OCI-LY7 (cell line): ENCODE data around the gene PKIB. TPM values are rescaled to one million over a fixed set of nuclear protein-coding genes. Genes with fewer than 3 reads are reported as not detected.

Source experiments
- BruUV-seq: library from RNA; stranded (reverse); fragments of 400-500 nt; replicated peaks from 2 replicates; lab custom pipeline; 2021; lab: Mats Ljungman, UMichigan
- CTCF ChIA-PET: fragments of 300-600 bp; sonication (Branson Sonifier 250); formaldehyde crosslinking; loops from one replicate; lab custom pipeline; 2022; ENCODE audit warnings: antibody characterized with exemption; ENCODE audit not compliant: unreplicated experiment; lab: Charles Lee
- POLR2A ChIA-PET: fragments of 300-600 bp; sonication (Branson Sonifier 250); formaldehyde crosslinking; loops from one replicate; lab custom pipeline; 2022; ENCODE audit warnings: antibody characterized with exemption; lab: Charles Lee
- DNase-seq: peaks from one replicate; pipeline ENCODE4 v3.0.0-alpha.2; 2015; ENCODE audit warnings: low spot score
- H2AFZ ChIP-seq: fragments of 200-600 bp; sonication (generic), shearing (Covaris generic); 2 replicates; pipeline ENCODE4 v1.6.1; 2014; ENCODE audit warnings: mild to moderate bottlenecking, antibody characterized with exemption, low read length, moderate library complexity
- H3K27ac ChIP-seq: fragments of 200-600 bp; sonication (generic); 2 replicates; pipeline ENCODE4 v1.5.1; 2014; ENCODE audit warnings: mixed run types, low read depth, mild to moderate bottlenecking, moderate library complexity, low read length, inconsistent platforms; ENCODE audit not compliant: poor library complexity, severe bottlenecking
- H3K36me3 ChIP-seq: fragments of 200-600 bp; sonication (generic); 2 replicates; pipeline ENCODE4 v1.6.1; 2014; ENCODE audit warnings: mild to moderate bottlenecking, antibody characterized with exemption, low read length, moderate library complexity, mixed read lengths; ENCODE audit not compliant: insufficient read depth
- H3K4me1 ChIP-seq: fragments of 200-600 bp; sonication (generic); 2 replicates; pipeline ENCODE4 v1.5.1; 2014; ENCODE audit warnings: mild to moderate bottlenecking, low read length; ENCODE audit not compliant: insufficient read depth, poor library complexity, severe bottlenecking
- H3K4me2 ChIP-seq: fragments of 200-600 bp; sonication (generic); 2 replicates; pipeline ENCODE4 v1.6.1; 2014; ENCODE audit warnings: mild to moderate bottlenecking, low read length
- H3K4me3 ChIP-seq: fragments of 200-600 bp; sonication (generic); 2 replicates; pipeline ENCODE4 v1.5.1; 2014; ENCODE audit warnings: mild to moderate bottlenecking, low read depth, low read length; ENCODE audit not compliant: poor library complexity, severe bottlenecking
- H3K79me2 ChIP-seq: fragments of 200-600 bp; sonication (generic); 2 replicates; pipeline ENCODE4 v1.6.1; 2016; ENCODE audit warnings: low read depth, mild to moderate bottlenecking, low read length, moderate library complexity, mixed read lengths; ENCODE audit not compliant: insufficient read depth
- H3K9me2 ChIP-seq: fragments of 200-600 bp; sonication (generic); 2 replicates; pipeline ENCODE4 v1.6.1; 2016; ENCODE audit warnings: mild to moderate bottlenecking, low read length, mixed read lengths; ENCODE audit not compliant: insufficient read depth
- H3K9me3 ChIP-seq: fragments of 200-600 bp; sonication (generic); 2 replicates; pipeline ENCODE4 v1.6.1; 2014; ENCODE audit warnings: mild to moderate bottlenecking, mixed run types, low read length, mixed read lengths
- H4K20me1 ChIP-seq: fragments of 200-600 bp; sonication (generic); 2 replicates; pipeline ENCODE4 v1.6.1; 2014; ENCODE audit warnings: mild to moderate bottlenecking, antibody characterized with exemption, low read length, moderate library complexity, mixed read lengths; ENCODE audit not compliant: insufficient read depth
- EZH2phosphoT487 ChIP-seq: fragments of 200-600 bp; sonication (generic); IDR thresholded peaks from 2 replicates; pipeline ENCODE4 v1.6.1; 2018; ENCODE audit warnings: low read depth, borderline replicate concordance, mild to moderate bottlenecking, mixed run types, antibody characterized with exemption, low read length, moderate library complexity, mixed read lengths
- intact Hi-C: fragments of 100-400 bp; cut with micrococcal nuclease; formaldehyde crosslinking; loops from one replicate; pipeline ENCODE4 v1.10.0; 2022; ENCODE audit not compliant: unreplicated experiment
- total RNA-seq, 2 experiments: library from RNA; depleted of rRNA in 1 of 2; stranded (reverse); fragments of >200 nt in 1 of 2; shearing (Covaris generic) in 1 of 2; gene quantifications; 2 replicates each; pipeline ENCODE4 v1.2.3, GENCODE V29; 2014 to 2022
- TF ChIP-seq, protein P1 (sequence below): fragments of 200-600 bp; sonication (generic); conservative IDR thresholded peaks from 2 replicates; pipeline ENCODE4 v1.5.1; 2014; ENCODE audit warnings: mild to moderate bottlenecking, antibody characterized with exemption, low read length, moderate library complexity, mixed read lengths

PKIB gene
- total RNA-seq, 2 experiments from 2014 or later: 0.46 TPM; not detected in 1

- ChIA-PET CTCF (no interaction called here), POLR2A (interaction anchor here (0.6 to 1.0 kb wide), 2 partner anchors 10 to 444 kb away, joined by 3 read pairs; no protein-coding TSS in a partner anchor)
- H3K9me2 ChIP-seq: no peaks in the 10 kb centered on the region
- H3K36me3 ChIP-seq: no peaks in the 10 kb centered on the region
- no peaks in the 10 kb centered on the region for H3K9me3 ChIP-seq
- no peak overlapping the region for H3K4me3 ChIP-seq
- H3K4me2 ChIP-seq: no peak overlapping the region
- TF ChIP-seq EZH2phosphoT487: no peak
- TF ChIP-seq, protein P1, sequence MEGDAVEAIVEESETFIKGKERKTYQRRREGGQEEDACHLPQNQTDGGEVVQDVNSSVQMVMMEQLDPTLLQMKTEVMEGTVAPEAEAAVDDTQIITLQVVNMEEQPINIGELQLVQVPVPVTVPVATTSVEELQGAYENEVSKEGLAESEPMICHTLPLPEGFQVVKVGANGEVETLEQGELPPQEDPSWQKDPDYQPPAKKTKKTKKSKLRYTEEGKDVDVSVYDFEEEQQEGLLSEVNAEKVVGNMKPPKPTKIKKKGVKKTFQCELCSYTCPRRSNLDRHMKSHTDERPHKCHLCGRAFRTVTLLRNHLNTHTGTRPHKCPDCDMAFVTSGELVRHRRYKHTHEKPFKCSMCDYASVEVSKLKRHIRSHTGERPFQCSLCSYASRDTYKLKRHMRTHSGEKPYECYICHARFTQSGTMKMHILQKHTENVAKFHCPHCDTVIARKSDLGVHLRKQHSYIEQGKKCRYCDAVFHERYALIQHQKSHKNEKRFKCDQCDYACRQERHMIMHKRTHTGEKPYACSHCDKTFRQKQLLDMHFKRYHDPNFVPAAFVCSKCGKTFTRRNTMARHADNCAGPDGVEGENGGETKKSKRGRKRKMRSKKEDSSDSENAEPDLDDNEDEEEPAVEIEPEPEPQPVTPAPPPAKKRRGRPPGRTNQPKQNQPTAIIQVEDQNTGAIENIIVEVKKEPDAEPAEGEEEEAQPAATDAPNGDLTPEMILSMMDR: no peak
- no peak overlapping the region for H2AFZ ChIP-seq
- no peak for DNase-seq
- no TSS peak for BruUV-seq
- H3K4me1 ChIP-seq: no peaks in the 10 kb centered on the region
- no peaks in the 10 kb centered on the region for H3K79me2 ChIP-seq
- H4K20me1 ChIP-seq: no peaks in the 10 kb centered on the region
- H3K27ac ChIP-seq: no peak overlapping the region
- intact Hi-C loops: no loop called here
These were observed 41.9 kb upstream of the PKIB start for GRCh38 chr6:122568350-122568749.

DNA sequence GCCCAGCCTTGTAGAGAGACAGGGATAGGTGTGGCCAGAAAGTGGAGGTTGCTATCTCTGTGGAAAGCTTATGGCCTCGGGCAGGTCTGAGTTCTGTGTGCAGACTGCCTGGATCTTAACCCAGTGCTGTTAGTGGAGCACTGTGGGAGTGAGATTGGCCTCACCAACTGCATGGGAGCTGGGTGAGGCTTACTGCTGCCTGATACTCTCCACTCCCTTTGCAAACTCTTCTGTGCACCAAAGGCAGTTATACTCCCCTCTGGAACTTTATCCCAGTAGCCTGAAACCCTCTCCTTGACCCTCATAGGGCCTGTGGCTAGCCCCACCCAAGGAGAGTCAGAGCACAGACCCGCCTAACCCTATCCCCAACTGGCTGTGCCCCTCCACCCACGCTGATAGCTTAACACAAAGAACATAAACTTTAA is 41.4 kb upstream of the PKIB start:
- intact Hi-C loops: no loop called here
- Histone ChIP-seq H4K20me1 (no peaks in the 10 kb centered on the region), H3K79me2 (no peaks in the 10 kb centered on the region), H3K4me2 (no peak overlapping the region), H3K4me3 (no peak overlapping the region), H3K27ac (no peak overlapping the region), H3K36me3 (no peaks in the 10 kb centered on the region), H3K4me1 (no peaks in the 10 kb centered on the region), H3K9me2 (no peaks in the 10 kb centered on the region), H2AFZ (no peak overlapping the region), H3K9me3 (no peaks in the 10 kb centered on the region)
- no TSS peak for BruUV-seq
- DNase-seq: no peak
- POLR2A ChIA-PET: no interaction called here
- CTCF ChIA-PET: no interaction called here
- TF ChIP-seq, protein P1: no peak
- TF ChIP-seq EZH2phosphoT487: no peak

DNA sequence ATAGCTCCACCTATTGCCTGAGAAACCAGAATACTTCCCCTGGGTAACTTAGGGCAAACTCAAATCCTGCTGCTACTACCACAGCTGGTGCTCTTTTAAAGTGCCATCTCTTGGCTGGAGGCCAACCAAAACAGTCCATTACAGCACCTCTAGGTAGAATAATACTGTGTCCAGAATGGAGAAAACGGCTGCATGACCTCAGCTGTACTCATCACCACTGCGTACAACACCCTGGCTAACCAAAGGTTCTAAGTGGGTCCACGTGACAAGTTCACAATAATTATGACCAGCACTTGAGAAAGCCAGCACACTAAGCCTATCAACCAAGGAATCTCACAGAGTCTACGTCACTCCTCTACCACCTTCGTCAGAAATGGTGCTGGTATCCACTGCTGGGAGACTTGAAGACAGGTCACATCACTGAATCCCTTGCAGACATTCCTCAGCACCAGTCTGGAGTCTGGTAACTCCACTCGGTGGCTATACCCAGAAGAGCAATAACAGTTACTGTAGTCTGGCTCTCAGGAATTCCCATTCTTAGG is 40.9 kb upstream of the PKIB start:
- Histone ChIP-seq H3K4me2 (no peak overlapping the region), H3K27ac (no peak overlapping the region), H4K20me1 (no peaks in the 10 kb centered on the region), H3K4me3 (no peak overlapping the region), H3K9me2 (no peaks in the 10 kb centered on the region), H3K36me3 (no peaks in the 10 kb centered on the region), H2AFZ (no peak overlapping the region), H3K4me1 (no peaks in the 10 kb centered on the region), H3K79me2 (no peaks in the 10 kb centered on the region), H3K9me3 (no peaks in the 10 kb centered on the region)
- DNase-seq: no peak
- TF ChIP-seq, protein P1: no peak
- TF ChIP-seq EZH2phosphoT487: no peak
- BruUV-seq: no TSS peak
- intact Hi-C loops: no loop called here
- ChIA-PET CTCF (no interaction called here), POLR2A (no interaction called here)
